Subcutaneous adipose tissue (tissue), 4 donors: ENCODE measurements around the gene PNMT. TPM values are rescaled to one million over a fixed set of nuclear protein-coding genes. Genes with fewer than 3 reads are reported as not detected.

ENCODE experiments used
- CTCF ChIP-seq: fragments of 450-650 bp; IDR thresholded peaks from one replicate; pipeline ENCODE4 v1.5.1; 2016; ENCODE audit warnings: low read depth, mild to moderate bottlenecking, control low read depth, antibody characterized with exemption, moderate library complexity
- total RNA-seq, 4 donors: library from RNA; depleted of rRNA; stranded (reverse); fragments of >200 nt; gene quantifications; one replicate each; pipeline ENCODE4 v1.1.0, GENCODE V29; 2016

The PNMT gene
- total RNA-seq, 4 donors from 2014 or later = 2.0 to 7.3 (median 4.2) TPM

- no peak for TF ChIP-seq CTCF
These were observed 34.9 kb downstream of the PNMT start for GRCh38 chr17:39702901-39703893.

- no peak for TF ChIP-seq CTCF
These were observed 35.7 kb downstream of the PNMT start for GRCh38 chr17:39703913-39704312.

GRCh38 chr17:39704821-39705551, 36.7 kb downstream of the PNMT start:
- no peak for TF ChIP-seq CTCF

DNA sequence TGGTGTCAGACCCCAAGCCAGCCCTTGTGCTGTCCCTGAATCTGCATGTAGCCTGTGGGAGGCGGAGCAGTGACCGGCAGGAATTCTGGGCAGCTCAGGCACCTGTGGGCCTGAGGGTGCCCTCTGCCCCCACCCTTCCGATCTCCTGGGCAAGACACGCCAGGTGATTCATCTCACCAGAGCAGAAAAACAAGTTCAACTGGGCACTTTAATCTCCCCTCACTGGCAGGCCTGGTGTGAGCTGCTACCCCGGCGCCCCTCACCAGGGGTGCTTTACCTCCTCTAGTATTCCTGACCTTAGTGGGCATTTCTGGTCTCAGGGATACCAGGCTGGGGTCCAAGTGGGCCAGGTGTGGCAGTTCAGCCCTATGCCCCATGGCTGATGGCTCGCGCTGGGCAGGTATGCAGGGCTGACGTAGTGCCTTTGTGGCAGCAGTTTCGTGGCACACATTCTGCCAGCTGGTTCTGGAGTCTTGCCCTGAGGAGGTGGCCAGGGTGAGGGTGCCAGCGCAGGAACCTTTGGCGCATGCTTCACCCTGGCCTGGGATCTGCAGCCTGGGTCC, 37.6 kb downstream of the PNMT start:
- no peak for TF ChIP-seq CTCF

DNA sequence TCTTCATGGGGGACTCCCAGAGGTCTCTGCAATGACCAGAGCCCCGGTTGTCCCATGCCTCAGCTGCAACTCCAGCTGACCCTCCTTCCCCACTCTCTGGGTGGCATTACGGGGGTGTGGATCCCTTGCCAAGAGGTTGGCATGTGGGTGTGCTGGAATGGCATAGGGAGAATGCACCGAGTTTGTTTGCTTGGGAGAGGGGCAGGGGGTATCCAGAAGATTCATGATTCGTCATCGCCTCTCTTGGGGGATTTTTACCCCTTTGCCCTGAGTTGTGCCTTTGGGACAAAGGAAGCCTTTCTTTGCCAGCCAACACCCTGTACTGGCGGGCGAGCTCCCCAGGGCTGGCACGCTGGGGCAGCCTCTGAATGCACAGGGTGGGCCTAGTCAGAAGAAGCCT, 38.1 kb downstream of the PNMT start:
- TF ChIP-seq CTCF = no peak

GRCh38 chr17:39706921-39707337, 38.7 kb downstream of the PNMT start:
- no peak for TF ChIP-seq CTCF
